Esophagus muscularis mucosa (tissue), 4 donors: ENCODE measurements around the gene OSBPL10. TPM values are rescaled to one million over a fixed set of nuclear protein-coding genes. Genes with fewer than 3 reads are reported as not detected.
A peak's percentile ranks its signal among the peaks of the same experiment; 100 is the strongest.

Experiments used
- DNase-seq: peaks from one replicate; pipeline ENCODE4 v3.0.0-alpha.2; 2017; ENCODE audit errors: extremely low spot score
- H3K27ac ChIP-seq, 4 donors: fragments of 200-600 bp; sonication (generic); replicated peaks in 1 of 4; 1 replicate in 3 of 4; 2 replicates in 1 of 4; pipeline ENCODE4 v1.5.1; 2016 to 2019; ENCODE audit warnings: mild to moderate bottlenecking in 1 of 4
- H3K27me3 ChIP-seq, 4 donors: fragments of 200-600 bp; sonication (generic); one replicate each; pipeline versions ENCODE4 v1.5.1 to v1.6.0; 2016 to 2019
- H3K36me3 ChIP-seq, 4 donors: fragments of 200-600 bp; sonication (generic); one replicate each; pipeline ENCODE4 v1.5.1; 2016 to 2019
- H3K4me1 ChIP-seq, 4 donors: fragments of 200-600 bp; sonication (generic); one replicate each; pipeline ENCODE4 v1.5.1; 2016 to 2019
- H3K4me3 ChIP-seq, 4 donors: fragments of 200-600 bp; sonication (generic); 1 replicate in 2 of 4; 2 replicates in 2 of 4; pipeline ENCODE4 v1.5.1; 2016 to 2019; ENCODE audit warnings: mild to moderate bottlenecking in 4 of 4, moderate library complexity in 1 of 4
- H3K9me3 ChIP-seq, 4 donors: fragments of 200-600 bp; sonication (generic); 1 replicate in 3 of 4; 2 replicates in 1 of 4; pipeline ENCODE4 v1.5.1; 2016 to 2019
- CTCF ChIP-seq, 3 experiments: fragments of 200-600 bp in 2 of 3; fragments of 450-650 bp in 1 of 3; sonication (generic) in 2 of 3; IDR thresholded peaks; one replicate each; pipeline ENCODE4 v1.5.1; 2017 to 2019; ENCODE audit warnings: antibody characterized with exemption in 3 of 3, mild to moderate bottlenecking in 2 of 3, moderate library complexity in 1 of 3
- EP300 ChIP-seq: sonication (generic); formaldehyde crosslinking; IDR thresholded peaks from one replicate; pipeline ENCODE4 v1.6.1; 2017; ENCODE audit warnings: antibody characterized with exemption
- POLR2A ChIP-seq: fragments of 450-650 bp; IDR thresholded peaks from one replicate; pipeline ENCODE4 v1.6.1; 2017; ENCODE audit warnings: antibody characterized with exemption, moderate library complexity, mild to moderate bottlenecking, low read depth
- POLR2AphosphoS5 ChIP-seq, 2 donors: sonication (generic); formaldehyde crosslinking; IDR thresholded peaks; one replicate each; pipeline ENCODE4 v1.6.1; 2017; ENCODE audit warnings: antibody characterized with exemption in 2 of 2
- WGBS: methylation state at CpG from one replicate; pipeline ENCODE4 v1.1.5; 2018; 5-methylcytosine and 5-hydroxymethylcytosine counted together
- intact Hi-C: fragments of 100-400 bp; cut with DNase I; formaldehyde crosslinking; loops from one replicate; pipeline ENCODE4 v1.15.1; 2023
- total RNA-seq, 4 donors: library from RNA; depleted of rRNA; stranded (reverse); fragments of >200 nt; gene quantifications; one replicate each; pipeline versions ENCODE4 v1.1.0 to v1.2.1, GENCODE V29; 2016

OSBPL10 gene
- total RNA-seq, 4 donors from 2014 or later, result 6.3 to 12.2 (median 7.6) TPM

GRCh38 chr3:31772758-31773473 is 208.1 kb downstream of the OSBPL10 start:
- DNase-seq, result no peak
- intact Hi-C loops, result no loop called here

DNA sequence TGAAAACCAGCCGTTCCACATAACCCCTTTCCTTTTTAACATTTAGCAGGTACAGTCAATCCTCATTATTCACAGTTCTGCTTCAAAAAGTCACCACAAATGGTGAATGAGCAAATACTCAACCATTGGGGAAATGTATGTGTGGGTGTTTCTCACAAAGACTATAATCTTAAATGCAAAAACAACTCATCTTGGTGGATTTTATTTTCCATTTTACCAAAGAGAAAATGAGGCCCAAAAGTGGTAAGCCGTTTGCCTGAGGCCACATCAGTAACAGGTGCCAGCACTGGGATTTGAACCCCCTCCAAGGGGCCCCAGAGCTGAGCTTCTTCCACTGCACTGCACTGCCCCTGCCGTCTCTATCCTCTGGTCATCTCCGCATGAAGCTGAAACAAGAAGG is 208.8 kb downstream of the OSBPL10 start:
- Histone ChIP-seq H3K4me1 (peaks cover 0 to 5% (median 2%) of the 10 kb centered on the region in 4 donors), H3K4me3 (no peak overlapping the region), H3K36me3 (no peaks in the 10 kb centered on the region), H3K9me3 (no peaks in the 10 kb centered on the region), H3K27me3 (no peaks in the 10 kb centered on the region), H3K27ac (no peak overlapping the region)
- WGBS, result 92% methylated on average over 4 of the region's 4 CpGs
- DNase-seq, result no peak
- TF ChIP-seq CTCF (IDR thresholded peaks at IDR 0.05) (no peak), POLR2AphosphoS5 (IDR thresholded peaks at IDR 0.05) (no peak), EP300 (no peak), POLR2A (no peak)
- intact Hi-C loops, result no loop called here

More at GRCh38 chr3:31772758-31773473, 208.1 kb downstream of the OSBPL10 start:
- WGBS, result 68% methylated on average over 7 of the region's 7 CpGs
- no peak overlapping the region for H3K4me3 ChIP-seq
- no peaks in the 10 kb centered on the region for H3K27me3 ChIP-seq
- TF ChIP-seq EP300 (no peak), CTCF (IDR thresholded peaks at IDR 0.05) (no peak), POLR2AphosphoS5 (IDR thresholded peaks at IDR 0.05) (no peak)
- H3K9me3 ChIP-seq, result no peaks in the 10 kb centered on the region
- peaks cover 0 to 5% (median 2%) of the 10 kb centered on the region in 4 donors for H3K4me1 ChIP-seq
- H3K27ac ChIP-seq, result no peak overlapping the region
- H3K36me3 ChIP-seq, result no peaks in the 10 kb centered on the region

DNA sequence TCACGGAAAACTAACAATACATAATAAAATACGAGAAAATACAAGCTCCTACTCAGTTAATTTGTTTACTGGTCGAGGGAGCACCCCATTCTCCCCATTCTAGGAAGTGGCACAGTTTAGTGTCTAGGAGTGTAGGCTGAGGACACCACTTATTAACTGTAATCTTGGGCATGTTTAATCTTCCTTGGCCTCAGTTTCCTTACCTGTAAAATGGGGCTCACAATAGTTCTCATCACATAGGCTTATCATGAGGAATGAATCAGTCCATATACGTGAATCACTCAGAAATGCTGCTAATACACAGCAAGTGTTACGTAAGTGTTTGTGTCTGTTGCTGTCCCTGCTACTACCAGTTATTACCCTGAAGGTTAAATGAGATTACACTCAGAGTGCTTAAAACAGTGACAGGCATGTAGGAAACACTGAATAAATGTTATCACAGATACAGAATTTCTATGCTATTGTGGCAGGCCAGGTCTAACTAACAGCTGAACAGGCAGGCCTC is 210.2 kb downstream of the OSBPL10 start:
- TF ChIP-seq EP300, result no peak
- no peak for TF ChIP-seq POLR2A
- TF ChIP-seq POLR2AphosphoS5 (IDR thresholded peaks at IDR 0.05), result no peak
- TF ChIP-seq CTCF (IDR thresholded peaks at IDR 0.05), result no peak
- no peak for DNase-seq
- intact Hi-C loops, result no loop called here
- Histone ChIP-seq H3K27ac (no peak overlapping the region), H3K4me3 (no peak overlapping the region), H3K9me3 (no peaks in the 10 kb centered on the region), H3K4me1 (peaks cover 0 to 5% (median 2%) of the 10 kb centered on the region in 4 donors), H3K36me3 (no peaks in the 10 kb centered on the region), H3K27me3 (no peaks in the 10 kb centered on the region)
- 81% methylated on average over 5 of the region's 5 CpGs for WGBS

DNA sequence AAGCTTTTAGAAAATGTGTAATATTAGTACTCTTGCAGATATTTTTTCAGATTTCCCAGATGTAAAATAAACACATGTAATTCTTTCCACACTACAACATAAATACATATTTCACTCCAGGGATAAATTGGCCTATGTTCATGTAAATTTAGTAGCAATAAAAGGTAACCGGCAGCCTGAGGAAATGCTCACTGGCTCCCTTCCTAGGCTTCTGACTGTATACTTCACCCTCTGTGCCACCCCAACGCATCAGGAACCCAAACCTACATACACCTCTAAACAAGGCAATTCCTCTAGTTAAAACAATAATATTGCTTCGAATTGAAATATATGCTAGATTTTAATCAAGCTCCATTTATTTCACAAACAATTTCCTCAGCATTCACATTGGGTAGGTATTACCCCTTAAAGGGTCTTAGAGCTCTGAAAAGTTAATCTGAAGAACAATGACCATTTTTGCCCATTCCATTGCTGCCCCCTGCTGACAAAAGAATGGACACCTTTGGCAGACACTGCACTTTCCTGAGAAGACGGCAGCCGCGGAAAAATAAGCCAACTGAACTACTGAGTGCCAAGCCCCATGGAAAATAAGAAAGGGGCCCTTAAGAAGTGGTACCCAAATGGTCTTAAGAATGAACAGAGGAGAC is 212.5 kb downstream of the OSBPL10 start:
- Histone ChIP-seq H3K27ac (no peak overlapping the region), H3K27me3 (no peaks in the 10 kb centered on the region), H3K36me3 (no peaks in the 10 kb centered on the region), H3K4me3 (no peak overlapping the region), H3K4me1 (peaks cover 0 to 5% (median 2%) of the 10 kb centered on the region in 4 donors), H3K9me3 (no peaks in the 10 kb centered on the region)
- DNase-seq, result no peak
- TF ChIP-seq POLR2AphosphoS5 (IDR thresholded peaks at IDR 0.05) (no peak), CTCF (IDR thresholded peaks at IDR 0.05) (peak; percentile 55 to 69 (median 66))
- intact Hi-C loops, result loop anchor here (5.0 to 10.0 kb wide), 2 partner anchors 216 to 1004 kb away; no protein-coding TSS in a partner anchor
- WGBS, result 35% methylated on average over 6 of the region's 6 CpGs
